H1 (cell line): ENCODE measurements around the gene VAV2. TPM values are rescaled to one million over a fixed set of nuclear protein-coding genes. Genes with fewer than 3 reads are reported as not detected.

Experiments
- CTCF ChIA-PET: fragments of 300-600 bp; sonication (Branson Sonifier 250); formaldehyde crosslinking; loops from one replicate; lab custom pipeline; 2021; ENCODE audit not compliant: partially characterized antibody; lab: Charles Lee
- POLR2A ChIA-PET: fragments of 300-600 bp; sonication (Branson Sonifier 250); formaldehyde crosslinking; loops from one replicate; lab custom pipeline; 2021; ENCODE audit warnings: inconsistent platforms; ENCODE audit not compliant: partially characterized antibody; lab: Charles Lee
- DNase-seq, 2 experiments: peaks; one replicate each; pipeline versions ENCODE4 v3.0.0 to v3.0.0-alpha.2; 2010 to 2022; ENCODE audit warnings: low spot score in 2 of 2, low read depth in 1 of 2, mixed read lengths in 1 of 2
- FAIRE-seq: peaks from 2 replicates; lab custom pipeline; 2011; peaks lifted over from hg19 to GRCh38; lab: Jason Lieb, UNC
- H2AFZ ChIP-seq: 2 replicates; pipeline ENCODE4 v1.8.1; 2012; ENCODE audit warnings: low read length, inconsistent platforms
- H2AK5ac ChIP-seq: 2 replicates; pipeline ENCODE4 v1.6.1; 2013; ENCODE audit warnings: low read depth, low read length
- H2BK120ac ChIP-seq: replicated peaks from 2 replicates; pipeline ENCODE3; 2013; ENCODE audit warnings: low read depth, low read length, inconsistent platforms
- H2BK12ac ChIP-seq: 2 replicates; pipeline ENCODE4 v1.6.1; 2013; ENCODE audit warnings: low read depth, low read length
- H2BK15ac ChIP-seq: 2 replicates; pipeline ENCODE4 v1.6.1; 2013; ENCODE audit warnings: low read length
- H2BK20ac ChIP-seq: 2 replicates; pipeline ENCODE4 v1.6.1; 2013; ENCODE audit warnings: low read length
- H2BK5ac ChIP-seq: 2 replicates; pipeline ENCODE4 v1.6.1; 2013; ENCODE audit warnings: low read depth, low read length
- H3K14ac ChIP-seq: 2 replicates; pipeline ENCODE4 v1.6.1; 2013; ENCODE audit warnings: inconsistent platforms; ENCODE audit not compliant: insufficient read length
- H3K18ac ChIP-seq: 2 replicates; pipeline ENCODE4 v1.6.1; 2013; ENCODE audit warnings: low read length; ENCODE audit errors: extremely low read depth
- H3K23ac ChIP-seq: 2 replicates; pipeline ENCODE4 v1.6.1; 2013; ENCODE audit warnings: inconsistent platforms; ENCODE audit not compliant: insufficient read length
- H3K23me2 ChIP-seq: 2 replicates; pipeline ENCODE4 v1.6.1; 2013; ENCODE audit warnings: low read depth, low read length
- H3K27ac ChIP-seq: 2 replicates; pipeline ENCODE4 v1.6.1; 2011; ENCODE audit warnings: low read depth, low read length, inconsistent platforms
- H3K27me3 ChIP-seq, 4 experiments: replicated peaks in 1 of 4; 1 replicate in 1 of 4; 2 replicates in 3 of 4; pipeline versions ENCODE4 v1.6.1 to v1.8.1; 2011 to 2013; ENCODE audit warnings: low read length in 3 of 4, mild to moderate bottlenecking in 3 of 4, inconsistent platforms in 2 of 4, mixed read lengths in 2 of 4, moderate library complexity in 1 of 4; ENCODE audit not compliant: control insufficient read depth in 3 of 4, insufficient read depth in 3 of 4; ENCODE audit errors: extremely low read depth in 1 of 4
- H3K36me3 ChIP-seq, 4 experiments: 2 replicates each; pipeline versions ENCODE4 v1.6.1 to v1.8.1; 2011 to 2013; ENCODE audit warnings: mild to moderate bottlenecking in 4 of 4, low read length in 3 of 4, moderate library complexity in 2 of 4, control low read depth in 1 of 4, inconsistent platforms in 1 of 4; ENCODE audit not compliant: insufficient read depth in 4 of 4, control insufficient read depth in 2 of 4
- H3K4ac ChIP-seq: replicated peaks from 2 replicates; pipeline ENCODE3; 2013; ENCODE audit warnings: low read length, low read depth, mixed read lengths, inconsistent platforms; ENCODE audit not compliant: insufficient read length
- H3K4me1 ChIP-seq, 4 experiments: replicated peaks in 1 of 4; 1 replicate in 1 of 4; 2 replicates in 3 of 4; pipeline versions ENCODE4 v1.6.1 to v1.8.1; 2011 to 2013; ENCODE audit warnings: low read length in 3 of 4, inconsistent platforms in 2 of 4, mixed read lengths in 1 of 4; ENCODE audit not compliant: insufficient read depth in 4 of 4, control insufficient read depth in 3 of 4
- H3K4me2 ChIP-seq, 2 experiments: 2 replicates each; pipeline versions ENCODE4 v1.6.1 to v1.8.1; 2011 to 2013; ENCODE audit warnings: low read depth in 2 of 2, low read length in 2 of 2, control low read depth in 1 of 2, inconsistent platforms in 1 of 2, mild to moderate bottlenecking in 1 of 2; ENCODE audit not compliant: insufficient read depth in 1 of 2
- H3K4me3 ChIP-seq, 4 experiments: fragments of 200-600, 300-600 bp in 1 of 4; sonication (generic), shearing (Covaris generic), sonication (Bioruptor Twin) in 1 of 4; 2 replicates each; pipeline versions ENCODE4 v1.5.1 to v1.8.1; 2011 to 2016; ENCODE audit warnings: low read length in 4 of 4, low read depth in 3 of 4, control low read depth in 2 of 4, inconsistent platforms in 2 of 4, mild to moderate bottlenecking in 2 of 4, mixed read lengths in 1 of 4, moderate library complexity in 1 of 4; ENCODE audit not compliant: insufficient read depth in 2 of 4; ENCODE audit errors: extremely low read depth in 1 of 4
- H3K56ac ChIP-seq: replicated peaks from 2 replicates; pipeline ENCODE3; 2013; ENCODE audit warnings: low read depth, mild to moderate bottlenecking, mixed read lengths, low read length, inconsistent platforms; ENCODE audit not compliant: insufficient read length
- H3K79me1 ChIP-seq: 2 replicates; pipeline ENCODE4 v1.6.1; 2013; ENCODE audit warnings: low read depth, low read length, control low read depth
- H3K79me2 ChIP-seq, 2 experiments: 2 replicates each; pipeline versions ENCODE4 v1.6.1 to v1.8.1; 2012 to 2013; ENCODE audit warnings: low read length in 2 of 2, mild to moderate bottlenecking in 2 of 2, inconsistent platforms in 1 of 2; ENCODE audit not compliant: insufficient read depth in 2 of 2, control insufficient read depth in 1 of 2
- H3K9ac ChIP-seq, 4 experiments: replicated peaks in 1 of 4; 1 replicate in 1 of 4; 2 replicates in 3 of 4; pipeline versions ENCODE4 v1.6.1 to v1.8.1; 2011 to 2013; ENCODE audit warnings: low read depth in 3 of 4, low read length in 3 of 4, control low read depth in 2 of 4, mild to moderate bottlenecking in 2 of 4, moderate library complexity in 2 of 4, inconsistent platforms in 1 of 4; ENCODE audit errors: extremely low read depth in 1 of 4
- H3K9me3 ChIP-seq, 2 experiments: 2 replicates each; pipeline versions ENCODE4 v1.6.1 to v1.8.1; 2012 to 2013; ENCODE audit warnings: mild to moderate bottlenecking in 2 of 2, moderate library complexity in 2 of 2, control low read depth in 1 of 2, inconsistent platforms in 1 of 2, low read depth in 1 of 2, low read length in 1 of 2, mixed read lengths in 1 of 2; ENCODE audit not compliant: insufficient read depth in 2 of 2
- H4K20me1 ChIP-seq, 2 experiments: replicated peaks in 1 of 2; 2 replicates each; pipeline versions ENCODE3 to v1.8.1; 2011 to 2013; ENCODE audit warnings: inconsistent platforms in 2 of 2, low read length in 2 of 2, mild to moderate bottlenecking in 1 of 2; ENCODE audit not compliant: insufficient read depth in 2 of 2, control insufficient read depth in 1 of 2
- H4K5ac ChIP-seq: 2 replicates; pipeline ENCODE4 v1.6.1; 2013; ENCODE audit warnings: low read length, low read depth, mixed read lengths, inconsistent platforms; ENCODE audit not compliant: insufficient read length
- H4K8ac ChIP-seq: 2 replicates; pipeline ENCODE4 v1.8.0; 2013; ENCODE audit warnings: mild to moderate bottlenecking, moderate library complexity, low read length, inconsistent platforms; ENCODE audit not compliant: insufficient read depth; ENCODE audit errors: extremely low read depth
- H4K91ac ChIP-seq: replicated peaks from 2 replicates; pipeline ENCODE3; 2013; ENCODE audit warnings: low read length, mixed read lengths, inconsistent platforms; ENCODE audit not compliant: insufficient read length
- RAD21 ChIP-seq, 2 experiments: IDR thresholded peaks in 1 of 2; conservative IDR thresholded peaks in 1 of 2; 2 replicates each; pipeline ENCODE4 v1.6.1; 2011; ENCODE audit warnings: low read depth in 2 of 2, low read length in 2 of 2, improper control_type of control experiment in 1 of 2, inconsistent platforms in 1 of 2, mild to moderate bottlenecking in 1 of 2, moderate library complexity in 1 of 2
- TBP ChIP-seq: IDR thresholded peaks from 2 replicates; pipeline ENCODE4 v1.6.1; 2011; ENCODE audit warnings: low read depth, low read length, improper control_type of control experiment
- WGBS, 2 experiments: shearing (Covaris generic) in 1 of 2; methylation state at CpG; one replicate each; pipeline versions ENCODE4 v1.1.6 to v1.1.7; 2013 to 2015; ENCODE audit warnings: low lambda C conversion rate in 2 of 2, mixed read lengths in 2 of 2, inconsistent platforms in 1 of 2, low coverage in 1 of 2, missing lambda C conversion rate in 1 of 2; ENCODE audit not compliant: insufficient replicate concordance in 2 of 2, insufficient coverage in 1 of 2, insufficient read length in 1 of 2; ENCODE audit errors: extremely low coverage in 1 of 2, missing lambda C conversion rate in 1 of 2; 5-methylcytosine and 5-hydroxymethylcytosine counted together
- polyA plus RNA-seq, 7 experiments: library from polyadenylated mRNA; depleted of rRNA in 3 of 7; stranded (reverse) in 5 of 7; unstranded in 2 of 7; fragments of >200 nt in 5 of 7; fragments of 200-250 nt in 2 of 7; gene quantifications; 1 replicate in 5 of 7; 2 replicates in 1 of 7; 4 replicates in 1 of 7; pipeline versions ENCODE4 v1.2.1 to v1.2.3, GENCODE V29; 2011 to 2013; ENCODE audit warnings: missing spikeins in 2 of 7, mixed read lengths in 2 of 7
- total RNA-seq: library from RNA; stranded (reverse); fragmentation: NEBNext Ultra II Directional; extraction: Animal tissue kit (Norgen Biotek cat#: 25700); gene quantifications from 2 replicates; pipeline ENCODE4 v1.2.1, GENCODE V29; 2021

Gene VAV2
- total and polyA plus RNA-seq, 2 of the 8 experiments (the other 6 are each of a cell fraction or from before 2014, with no cell fraction given) = 13.6 to 37.6 TPM

GRCh38 chr9:133999851-134000265, 7.7 kb upstream of the VAV2 start:
- Histone ChIP-seq H3K18ac (no peak overlapping the region), H3K23me2 (peaks cover 17% of the 10 kb centered on the region; the same call in 1 of the 2 replicates), H4K8ac (peak overlapping the region; percentile 47), H3K27ac (no peak overlapping the region), H4K5ac (no peak overlapping the region), H2BK120ac (no peak overlapping the region), H2AFZ (no peak overlapping the region), H2BK20ac (no peak overlapping the region), H3K79me1 (no peaks in the 10 kb centered on the region), H3K14ac (no peak overlapping the region), H3K9me3 (no peaks in the 10 kb centered on the region), H3K9ac (no peak overlapping the region), H3K36me3 (no peaks in the 10 kb centered on the region), H2BK15ac (no peak overlapping the region), H3K4ac (no peak overlapping the region), H3K23ac (no peak overlapping the region), H4K91ac (no peak overlapping the region), H3K4me3 (no peak overlapping the region), H3K79me2 (no peaks in the 10 kb centered on the region), H3K56ac (no peak overlapping the region), H3K4me2 (no peak overlapping the region), H4K20me1 (peaks cover 0 to 3% of the 10 kb centered on the region in 2 experiments), H3K4me1 (no peaks in the 10 kb centered on the region), H2AK5ac (no peak overlapping the region), H3K27me3 (no peaks in the 10 kb centered on the region), H2BK12ac (no peak overlapping the region), H2BK5ac (no peak overlapping the region)
- FAIRE-seq (no peak), DNase-seq (no peak)
- ChIA-PET POLR2A (no interaction called here), CTCF (interaction anchor here (1.0 to 2.3 kb wide), 6 partner anchors 9 to 257 kb away, joined by 3 to 9 read pairs (median 4); no protein-coding TSS in a partner anchor)
- 86% methylated on average over 6 of the region's 6 CpGs; no CpG with 5 or more reads in 1 of the 2 experiments for WGBS, 2 experiments
- TF ChIP-seq TBP (no peak), RAD21 (IDR thresholded peaks at IDR 0.05 in 1 of 2, conservative IDR thresholded peaks at IDR 0.05 in 1 of 2; ENCODE audit: low read depth in 2 of 2, low read length in 2 of 2) (peak; percentile 10 to 18; a peak in 2 of 4 replicates)
